Right renal cortex interstitium (tissue), 3 donors: Measurements from ENCODE around the gene MYEOV. TPM values are rescaled to one million over a fixed set of nuclear protein-coding genes. Genes with fewer than 3 reads are reported as not detected.

Experiments
- DNase-seq, 3 donors: peaks; one replicate each; pipeline ENCODE4 v3.0.0-alpha.2; 2013; ENCODE audit warnings: low read depth in 3 of 3, low spot score in 2 of 3
- polyA plus RNA-seq, 3 donors: library from polyadenylated mRNA; unstranded; fragments of 120-200 nt; gene quantifications; one replicate each; pipeline ENCODE4 v1.2.1, GENCODE V29; 2013; ENCODE audit not compliant: insufficient read length in 3 of 3

The MYEOV gene
- polyA plus RNA-seq, 3 donors = 4.5 to 5.6 (median 4.8) TPM

DNA sequence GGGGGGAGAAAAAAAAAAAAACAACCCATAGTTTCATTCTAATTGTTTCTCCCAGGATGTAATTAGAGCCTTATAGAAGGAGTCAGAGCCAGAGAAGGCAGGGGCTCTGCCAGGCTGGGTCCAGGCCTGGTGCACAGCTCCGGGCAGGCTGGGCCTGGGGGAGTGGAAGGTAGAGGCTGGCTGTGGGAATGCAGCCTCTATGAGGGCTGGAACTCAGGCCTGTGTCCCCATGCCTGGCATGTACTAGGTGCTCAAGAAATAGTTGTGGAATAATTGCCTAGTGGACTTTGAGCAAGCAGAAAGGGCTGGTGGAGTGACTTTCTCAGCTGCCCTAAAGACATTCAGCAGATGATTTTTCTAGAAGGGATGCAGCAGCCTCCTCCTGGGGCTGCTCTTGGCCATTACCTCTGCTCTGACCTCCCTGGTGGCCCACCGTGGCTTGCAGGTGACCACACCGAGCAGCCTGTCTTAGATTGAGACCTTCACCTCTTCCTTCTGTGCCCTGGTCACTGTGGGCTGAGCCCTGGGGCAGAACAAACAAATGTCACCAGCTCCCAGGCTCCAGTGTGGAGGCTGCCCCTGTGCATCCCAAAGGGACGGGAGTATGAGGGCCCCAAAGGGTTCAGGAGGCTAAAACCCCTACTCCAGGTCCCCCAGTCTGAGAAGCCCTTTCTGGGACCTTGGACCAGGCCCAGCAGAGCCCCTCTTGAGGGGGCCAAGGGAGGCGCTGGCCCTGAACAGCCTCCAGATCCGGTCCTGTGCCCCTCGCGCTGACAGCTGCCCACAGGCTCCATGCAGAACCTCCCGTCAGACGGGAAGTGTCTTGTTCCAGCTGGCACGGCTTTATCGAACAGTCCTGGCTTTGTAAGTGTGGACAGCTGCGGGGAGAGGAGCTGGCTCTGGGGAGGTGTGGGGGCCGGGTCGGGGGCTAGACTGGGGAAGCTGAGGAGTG lies 18.8 kb downstream of the MYEOV start:
- DNase-seq = no peak

DNA sequence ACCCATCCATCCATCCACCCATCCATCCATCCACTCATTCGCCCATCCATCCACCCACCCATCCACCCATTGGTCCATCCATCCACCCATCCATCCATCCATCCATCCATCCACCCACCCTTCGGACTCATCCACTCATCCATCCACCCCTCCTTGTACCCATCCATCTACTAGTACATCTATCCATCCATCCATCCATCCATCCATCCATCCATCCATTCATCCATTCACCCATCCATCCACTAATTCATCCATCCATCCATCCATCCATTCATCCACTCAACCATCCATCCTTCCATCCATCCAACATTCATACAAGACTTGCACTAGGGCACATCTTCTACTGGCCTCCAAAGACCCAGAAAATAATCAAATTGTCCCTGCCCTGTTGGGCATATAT lies 20.0 kb downstream of the MYEOV start:
- DNase-seq = no peak

DNA sequence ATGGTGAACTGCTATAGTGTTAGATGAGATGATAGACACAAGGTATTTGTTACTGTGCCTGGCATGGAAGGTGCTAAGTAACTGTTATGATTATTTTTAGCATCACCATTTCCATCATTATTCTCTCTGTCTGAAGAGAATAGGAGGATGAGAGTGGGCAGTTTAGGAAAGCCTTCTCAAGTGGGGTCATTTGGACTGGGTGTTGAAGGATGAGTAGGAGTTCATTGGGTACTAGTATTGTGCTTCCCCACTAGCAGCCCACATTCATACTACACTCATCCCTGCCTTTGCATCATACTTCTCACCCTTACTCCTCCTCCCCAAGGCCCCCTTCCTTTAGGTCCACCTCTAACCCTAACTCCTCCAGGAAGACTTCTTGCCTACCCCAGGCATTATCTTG lies 20.6 kb downstream of the MYEOV start:
- no peak for DNase-seq

- no peak for DNase-seq
These were observed 23.0 kb downstream of the MYEOV start for GRCh38 chr11:69316956-69317355.

- DNase-seq = no peak
These were observed 23.6 kb downstream of the MYEOV start for GRCh38 chr11:69317401-69318092.

- DNase-seq = no peak
These were observed 24.1 kb downstream of the MYEOV start for GRCh38 chr11:69318093-69318420.

DNA sequence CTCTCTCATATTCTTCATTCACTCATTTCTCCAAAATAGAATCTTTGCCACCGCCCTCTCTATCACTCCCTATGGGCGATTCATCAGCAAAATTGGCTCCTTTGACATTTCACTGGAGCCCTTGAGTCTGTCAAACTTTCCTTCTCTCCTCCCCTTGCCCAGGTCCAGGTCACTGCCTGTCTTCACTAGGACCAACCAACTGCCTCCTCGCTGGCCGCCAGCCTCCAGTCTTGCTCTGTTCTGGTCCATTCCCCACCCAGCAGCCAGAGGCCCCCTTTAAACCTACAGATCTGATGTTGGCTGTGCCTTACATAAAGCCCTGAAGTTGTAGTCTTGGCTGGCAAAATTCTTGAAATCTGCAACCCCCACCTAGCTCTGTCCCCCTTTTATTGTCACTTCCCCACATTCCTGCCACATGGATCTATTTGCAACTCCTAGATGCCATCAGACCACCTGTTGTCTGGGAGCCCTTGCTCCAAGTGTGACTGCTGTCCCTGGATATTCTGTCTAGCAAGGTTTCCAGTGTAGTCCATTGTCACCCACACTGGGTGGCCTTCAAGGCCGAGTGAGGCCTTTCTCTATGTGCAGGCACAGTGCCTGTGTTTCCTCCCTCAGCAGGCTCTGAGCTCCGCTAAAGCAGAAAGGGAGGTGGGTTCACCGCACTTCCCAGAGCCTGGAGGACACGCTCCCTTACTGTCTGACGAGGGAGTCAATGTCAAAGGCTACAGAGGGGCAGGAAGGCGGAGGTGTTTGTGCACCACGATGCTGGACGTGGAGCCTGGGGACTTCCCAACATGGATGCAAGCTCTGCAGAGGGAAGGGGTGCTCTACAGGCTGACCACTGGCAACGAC lies 25.5 kb downstream of the MYEOV start:
- DNase-seq = no peak

DNA sequence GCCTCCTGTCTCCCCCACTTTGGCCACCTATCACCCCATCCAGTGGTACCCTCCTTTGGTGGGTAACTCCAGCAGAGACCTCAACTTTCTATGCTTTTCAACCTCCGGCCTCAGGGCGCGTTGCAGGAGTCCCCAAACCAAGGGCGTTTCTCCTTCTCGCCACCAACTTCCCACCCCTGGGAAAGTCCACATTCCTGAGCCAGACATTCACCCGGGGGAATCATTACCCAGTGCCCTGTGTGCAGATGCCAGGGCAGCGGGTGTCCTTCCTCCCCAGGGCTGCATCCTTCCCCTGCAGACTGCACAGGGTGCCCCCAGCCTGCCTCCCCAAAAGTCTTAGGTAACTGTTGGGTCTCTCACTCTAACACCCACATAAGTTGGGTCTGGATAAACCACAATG lies 26.4 kb downstream of the MYEOV start:
- no peak for DNase-seq

- no peak for DNase-seq
These were observed 27.1 kb downstream of the MYEOV start for GRCh38 chr11:69320756-69321741.

GRCh38 chr11:69321877-69322361 lies 28.0 kb downstream of the MYEOV start:
- DNase-seq = no peak

- no peak for DNase-seq
These were observed 31.5 kb downstream of the MYEOV start for GRCh38 chr11:69325446-69325845.

DNA sequence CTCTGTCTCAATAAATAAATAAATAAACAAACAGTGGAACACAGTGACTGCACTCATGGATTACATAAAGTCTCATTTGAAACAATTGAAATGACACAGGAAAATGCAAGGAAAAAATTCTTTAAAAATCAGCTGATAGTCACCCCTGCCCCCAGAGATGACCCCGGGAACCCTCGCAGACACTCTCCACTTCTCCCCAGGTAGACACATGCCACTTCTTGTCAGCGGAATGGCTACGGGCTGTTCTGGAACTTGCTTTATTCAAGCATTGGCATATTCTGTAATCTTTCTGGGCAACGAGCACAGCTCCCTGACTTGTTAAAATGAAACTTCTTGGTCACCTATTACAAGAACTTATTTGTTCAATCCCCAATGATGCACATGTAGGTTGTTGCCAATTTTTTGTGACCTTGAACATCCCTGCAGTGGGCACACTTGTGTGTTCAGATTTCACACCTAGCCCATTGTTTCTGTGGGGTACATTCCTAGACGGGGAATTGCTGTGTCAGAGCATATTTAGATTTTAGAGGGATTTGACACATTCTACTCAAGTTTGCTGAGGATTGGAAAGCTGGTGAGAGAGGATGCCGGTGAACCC lies 32.8 kb downstream of the MYEOV start:
- DNase-seq = no peak

- DNase-seq = no peak
These were observed 33.8 kb downstream of the MYEOV start for GRCh38 chr11:69327741-69328191.

GRCh38 chr11:69328231-69328630 lies 34.3 kb downstream of the MYEOV start:
- DNase-seq = no peak

DNA sequence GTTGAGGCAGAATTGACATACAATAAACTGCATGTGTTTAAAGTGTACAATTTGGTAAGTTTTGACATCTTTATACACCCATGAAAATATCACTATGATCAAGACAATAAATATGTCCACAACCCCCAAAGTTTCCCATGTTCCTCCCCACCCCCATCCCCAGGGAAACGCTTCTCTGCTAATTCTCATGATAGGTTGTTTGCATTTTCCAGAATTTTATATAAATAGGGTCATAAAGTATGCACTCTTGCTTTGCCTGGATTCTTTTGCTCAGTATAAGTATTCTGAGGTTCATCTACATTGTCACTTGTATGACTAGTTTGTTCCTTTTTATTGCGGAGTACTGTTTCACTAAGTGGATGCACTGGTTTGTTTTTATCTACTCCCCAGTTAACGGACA lies 35.6 kb downstream of the MYEOV start:
- no peak for DNase-seq

- DNase-seq = no peak
These were observed 36.4 kb downstream of the MYEOV start for GRCh38 chr11:69330330-69330729.

- no peak for DNase-seq
These were observed 39.3 kb downstream of the MYEOV start for GRCh38 chr11:69333149-69333710.

DNA sequence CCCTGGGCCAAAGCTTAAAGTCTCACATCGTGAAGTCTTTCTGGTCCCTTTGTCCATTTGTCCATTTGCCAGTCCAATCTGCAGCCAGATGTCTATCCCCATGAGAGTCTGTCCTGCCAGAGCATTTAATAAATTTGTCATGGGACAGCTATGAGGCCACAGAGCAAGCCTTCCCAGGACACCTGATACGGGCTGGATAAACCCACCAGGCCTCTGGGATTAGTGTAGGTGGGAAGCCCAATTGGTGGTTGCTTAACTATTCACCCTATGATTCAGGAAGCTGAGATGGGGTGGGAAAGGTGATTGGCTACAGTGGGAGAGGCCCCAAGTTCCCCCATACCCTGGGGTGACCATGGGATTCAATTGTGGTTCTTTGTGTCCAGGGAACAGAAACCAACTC lies 39.9 kb downstream of the MYEOV start:
- DNase-seq = no peak
